Activated CD4-positive, CD25-positive, alpha-beta regulatory T cell (primary cell): ENCODE data around the gene PFKP.

ENCODE experiments used
- DNase-seq, 4 experiments: peaks; one replicate each; lab custom pipeline; 2025; lab: John Stamatoyannopoulos, UW

PFKP gene

GRCh38 chr10:3116508-3117100, 49.3 kb downstream of the PFKP start:
- DNase-seq = no peak

DNA sequence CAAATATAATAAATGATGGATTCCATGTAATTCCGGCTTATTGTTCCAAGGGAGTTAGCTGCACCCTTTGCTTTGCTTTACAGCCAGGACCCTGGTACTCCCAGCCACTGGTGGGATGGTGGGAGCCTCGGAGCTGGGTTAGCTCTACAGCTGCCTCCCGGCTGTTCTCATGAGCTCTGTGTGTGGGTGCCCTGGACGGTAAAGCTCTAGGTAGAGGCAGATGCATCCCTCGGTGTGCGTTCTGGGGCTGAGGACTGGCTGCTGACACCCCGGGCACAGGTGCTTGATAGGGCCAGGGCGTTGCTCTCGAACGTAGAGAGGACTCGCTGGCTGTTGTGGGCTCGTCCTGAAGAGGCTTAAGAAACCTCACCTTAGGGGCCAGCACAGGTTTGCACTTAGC, 50.1 kb downstream of the PFKP start:
- DNase-seq = no peak

DNA sequence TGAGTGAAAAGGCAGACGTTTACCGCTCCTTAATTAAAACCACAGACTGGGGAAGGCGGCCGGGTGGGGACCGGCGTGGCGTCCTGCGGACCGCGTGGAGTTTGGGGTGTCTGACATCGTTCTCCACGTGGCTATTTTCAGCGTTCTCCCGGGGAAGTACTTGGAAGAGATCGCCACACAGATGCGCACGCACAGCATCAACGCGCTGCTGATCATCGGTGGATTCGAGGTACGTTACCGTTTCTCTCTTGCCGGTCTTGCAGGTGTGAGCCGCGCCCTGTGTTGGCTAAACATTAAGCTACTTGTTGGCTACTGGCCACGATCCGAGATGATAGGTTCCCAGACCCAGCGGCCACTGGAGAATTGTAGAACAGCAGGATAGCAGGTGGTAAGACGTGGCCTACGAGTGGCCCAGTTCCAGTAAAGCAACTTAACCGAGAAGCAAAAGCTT, 51.3 kb downstream of the PFKP start:
- DNase-seq = no peak

DNA sequence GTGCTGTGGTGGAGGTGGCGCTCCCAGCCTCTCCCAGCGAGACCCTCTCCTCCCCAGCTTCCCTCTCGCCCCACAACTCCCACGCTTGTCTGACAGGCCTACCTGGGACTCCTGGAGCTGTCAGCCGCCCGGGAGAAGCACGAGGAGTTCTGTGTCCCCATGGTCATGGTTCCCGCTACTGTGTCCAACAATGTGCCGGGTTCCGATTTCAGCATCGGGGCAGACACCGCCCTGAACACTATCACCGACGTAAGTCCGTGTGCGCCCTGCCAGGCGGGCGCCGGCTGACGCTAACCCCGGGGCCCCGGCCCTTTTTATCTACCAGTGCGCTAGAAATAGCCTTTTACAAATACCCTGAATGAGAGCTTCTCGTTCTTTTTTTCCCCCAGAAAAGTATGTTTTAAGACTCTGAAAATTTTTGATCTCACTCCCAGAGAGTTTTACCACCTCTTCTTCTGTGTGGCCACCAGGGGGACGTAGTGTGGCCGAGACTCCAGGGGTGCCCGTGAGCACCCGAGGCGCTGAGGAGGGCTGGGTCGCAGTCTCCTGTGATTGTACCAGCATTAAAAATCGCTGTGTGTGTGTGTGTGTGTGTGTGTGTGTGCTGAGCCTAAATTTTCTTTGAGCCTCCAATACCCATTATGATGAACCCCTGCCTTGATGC, 52.6 kb downstream of the PFKP start:
- DNase-seq = no peak

DNA sequence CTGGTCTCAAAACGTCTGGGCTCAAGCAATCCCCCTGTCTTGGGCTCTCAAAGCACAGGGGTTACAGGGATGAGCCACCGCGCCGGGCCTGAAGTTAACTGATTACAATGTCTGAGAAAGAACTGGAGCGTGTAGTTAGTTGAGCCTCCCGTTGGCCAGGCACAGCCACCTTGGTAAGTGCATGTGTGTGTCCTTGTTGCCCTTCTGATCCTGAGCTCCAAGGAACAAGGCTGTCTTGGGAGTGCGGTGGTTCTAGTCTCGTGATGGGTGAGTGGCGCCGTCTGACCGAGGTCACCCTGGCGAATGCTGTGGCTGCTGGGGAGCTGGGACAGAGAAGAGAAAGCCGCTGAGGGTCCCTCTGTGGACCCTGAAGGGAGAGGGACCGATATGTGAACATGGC, 54.7 kb downstream of the PFKP start:
- no peak for DNase-seq

- DNase-seq = no peak
These were observed 55.3 kb downstream of the PFKP start for GRCh38 chr10:3122486-3123205.

GRCh38 chr10:3123571-3124411, 56.4 kb downstream of the PFKP start:
- DNase-seq = no peak

DNA sequence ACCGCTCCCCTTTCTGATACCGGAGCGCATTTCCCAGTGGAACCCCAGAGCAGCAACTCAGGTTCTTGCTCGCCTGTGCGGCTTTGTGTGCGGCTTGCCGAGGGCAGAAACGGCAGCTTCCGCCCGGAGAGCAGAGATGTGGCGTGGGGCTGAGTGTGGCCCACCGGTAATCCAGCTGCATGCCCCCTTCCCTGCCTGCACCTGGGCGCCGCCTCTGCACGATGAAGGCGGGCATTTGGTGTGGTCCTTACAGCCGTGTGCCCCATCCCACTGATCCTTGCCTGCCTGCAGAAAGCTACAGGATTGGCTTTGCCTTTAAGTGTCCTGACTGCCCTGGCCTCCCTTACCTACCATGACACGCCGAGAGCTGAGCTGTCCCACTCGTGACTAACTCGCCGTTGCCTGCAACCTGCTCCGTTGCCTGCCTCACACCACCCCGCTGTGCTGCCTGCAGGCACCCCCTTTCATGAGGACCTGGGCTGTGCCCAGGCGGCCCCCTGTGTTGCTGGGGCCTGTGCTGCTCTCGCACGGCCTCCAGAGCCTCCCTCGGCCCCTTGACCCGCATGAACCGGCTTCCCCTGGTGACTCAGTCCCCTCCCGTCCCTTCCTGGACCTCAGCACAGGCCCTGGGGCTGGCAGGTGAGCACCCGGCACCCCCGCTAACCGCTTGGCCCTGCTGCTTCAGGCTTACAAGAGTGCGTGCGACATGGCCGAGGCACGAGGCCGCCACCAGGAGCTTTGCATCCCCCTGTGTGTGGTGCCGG, 57.2 kb downstream of the PFKP start:
- no peak for DNase-seq

DNA sequence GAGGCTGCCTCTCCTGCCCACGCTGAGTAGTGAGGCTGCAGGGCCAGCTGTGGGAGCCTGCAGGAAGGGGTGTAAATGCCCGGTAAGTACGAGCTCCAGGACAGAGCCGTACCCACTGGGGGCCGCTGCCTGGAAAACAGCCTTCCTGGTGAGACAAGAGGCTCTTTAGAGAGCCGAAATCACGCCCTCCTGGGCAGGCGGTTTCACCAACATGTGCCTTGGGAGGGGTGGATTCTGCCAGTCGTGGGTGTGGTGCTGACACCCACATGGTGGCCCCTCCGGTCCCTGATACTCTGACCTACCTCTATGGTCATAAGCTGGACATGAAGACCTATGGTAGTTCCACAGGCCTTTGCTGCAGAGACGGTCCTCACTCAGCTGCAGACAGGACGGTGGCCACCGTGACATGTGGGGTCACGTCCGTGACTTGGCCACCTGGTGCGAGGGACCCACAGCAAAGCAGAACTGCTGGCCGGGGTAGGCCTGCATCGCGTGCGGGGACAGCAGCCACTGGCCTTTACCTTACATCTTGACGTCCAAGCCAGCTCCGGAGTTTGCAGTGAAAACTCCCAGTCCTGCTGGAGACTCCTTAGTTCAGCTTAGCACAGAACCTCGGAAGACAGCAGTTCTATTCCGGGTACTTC, 58.3 kb downstream of the PFKP start:
- DNase-seq = no peak

DNA sequence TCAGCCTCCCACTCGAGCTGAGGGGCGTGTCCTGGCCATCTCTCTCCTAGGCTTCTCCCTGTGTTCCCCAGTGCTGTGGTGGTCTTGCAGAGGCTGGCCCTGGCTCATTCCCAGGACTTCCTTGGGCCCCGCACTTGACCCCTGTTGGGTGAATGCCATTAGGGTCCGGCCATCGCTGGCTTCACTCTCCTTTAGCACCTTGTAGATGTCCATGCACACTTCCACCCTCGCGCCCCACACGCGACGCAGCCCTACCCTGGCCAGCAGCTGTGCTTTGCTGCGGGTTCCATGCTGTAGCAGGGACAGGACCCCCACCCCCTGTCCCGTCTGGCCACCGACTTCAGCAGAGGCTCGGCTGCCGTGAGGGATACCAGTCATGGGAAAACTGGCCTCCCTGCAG, 58.9 kb downstream of the PFKP start:
- DNase-seq = no peak

GRCh38 chr10:3126741-3127346, 59.5 kb downstream of the PFKP start:
- no peak for DNase-seq

DNA sequence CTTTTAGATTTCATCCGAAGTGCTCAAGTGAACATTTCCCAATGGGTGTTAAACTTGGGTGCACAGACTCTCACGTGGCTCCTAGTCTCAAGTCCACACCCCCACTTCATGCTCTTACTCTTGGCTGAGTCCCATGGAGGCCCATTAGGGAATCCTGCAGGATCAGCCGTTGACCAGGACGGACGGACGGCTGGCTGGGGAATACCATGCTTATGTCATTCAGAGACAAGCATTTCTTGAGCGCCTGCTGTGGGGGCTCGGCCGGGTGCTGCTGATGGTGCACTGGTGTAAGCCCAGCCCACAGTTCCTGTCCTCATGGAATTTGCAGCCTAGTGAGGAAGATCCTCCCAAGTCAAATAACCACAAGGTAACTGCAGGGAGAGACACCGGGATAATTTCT, 60.6 kb downstream of the PFKP start:
- DNase-seq = no peak

DNA sequence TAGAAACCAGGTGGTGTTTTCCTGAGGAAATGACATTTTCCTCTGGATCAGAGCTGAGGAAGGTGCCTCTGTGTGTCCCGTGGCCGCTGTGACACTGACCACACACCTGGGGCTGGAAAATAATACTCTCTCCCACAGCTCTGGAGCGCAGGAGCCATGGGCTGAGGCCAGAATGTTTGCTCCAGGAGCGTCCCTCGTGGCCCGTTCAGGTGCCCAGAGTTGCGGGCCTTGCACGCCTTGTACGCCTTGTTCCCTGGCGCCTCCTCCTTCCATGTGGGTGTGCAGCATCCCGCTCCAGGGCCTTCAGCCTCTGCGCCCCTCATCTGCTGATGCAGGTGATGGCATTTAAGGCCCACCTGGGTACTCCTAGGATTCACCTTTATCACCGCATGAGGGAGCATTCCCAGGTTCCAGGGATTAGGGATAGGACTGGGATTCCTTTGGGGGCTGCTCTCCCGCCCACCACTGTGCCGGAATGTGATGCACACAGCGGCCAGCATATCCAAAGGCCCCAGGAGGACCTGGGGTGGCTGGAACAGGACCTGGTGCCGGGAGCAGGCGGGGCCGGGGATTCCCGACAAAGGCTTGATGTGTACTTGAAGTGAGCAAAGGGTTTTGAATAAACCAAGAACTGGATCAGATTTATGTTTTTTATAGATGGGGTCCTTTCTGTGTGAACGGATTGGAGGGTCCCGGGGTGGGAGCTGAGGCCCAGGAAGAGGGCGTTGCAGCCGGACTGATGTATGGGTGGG, 61.2 kb downstream of the PFKP start:
- no peak for DNase-seq

DNA sequence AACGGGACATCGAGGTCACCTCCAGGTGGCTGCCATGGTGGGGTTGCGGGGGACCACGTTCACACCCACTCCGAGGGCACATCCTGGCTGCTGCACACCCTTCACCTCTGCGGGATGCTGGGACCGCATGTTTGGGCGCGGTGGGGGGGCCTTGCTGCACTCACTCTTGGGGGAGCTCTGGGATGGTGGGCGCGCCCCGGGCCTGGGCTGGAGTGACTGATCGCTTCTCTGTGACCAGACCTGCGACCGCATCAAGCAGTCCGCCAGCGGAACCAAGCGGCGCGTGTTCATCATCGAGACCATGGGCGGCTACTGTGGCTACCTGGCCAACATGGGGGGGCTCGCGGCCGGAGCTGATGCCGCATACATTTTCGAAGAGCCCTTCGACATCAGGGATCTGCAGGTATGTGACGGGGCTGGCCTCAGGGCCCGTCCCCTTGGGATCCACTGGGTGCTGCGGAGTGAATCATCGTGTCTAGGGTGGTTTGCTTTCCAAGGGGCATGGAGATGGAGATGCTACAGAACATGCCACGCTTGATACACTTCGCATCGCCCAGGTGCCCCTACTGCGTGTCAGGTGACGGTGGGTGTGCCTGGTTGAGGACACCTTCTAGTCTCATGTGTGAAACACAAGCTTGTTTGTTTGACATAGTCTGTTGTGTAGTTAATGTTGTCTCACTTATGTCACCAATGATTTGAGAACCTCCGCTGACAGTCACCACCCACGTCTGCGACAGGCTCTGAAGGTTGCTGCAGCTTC, 62.4 kb downstream of the PFKP start:
- no peak for DNase-seq

GRCh38 chr10:3131098-3131497, 63.8 kb downstream of the PFKP start:
- no peak for DNase-seq

DNA sequence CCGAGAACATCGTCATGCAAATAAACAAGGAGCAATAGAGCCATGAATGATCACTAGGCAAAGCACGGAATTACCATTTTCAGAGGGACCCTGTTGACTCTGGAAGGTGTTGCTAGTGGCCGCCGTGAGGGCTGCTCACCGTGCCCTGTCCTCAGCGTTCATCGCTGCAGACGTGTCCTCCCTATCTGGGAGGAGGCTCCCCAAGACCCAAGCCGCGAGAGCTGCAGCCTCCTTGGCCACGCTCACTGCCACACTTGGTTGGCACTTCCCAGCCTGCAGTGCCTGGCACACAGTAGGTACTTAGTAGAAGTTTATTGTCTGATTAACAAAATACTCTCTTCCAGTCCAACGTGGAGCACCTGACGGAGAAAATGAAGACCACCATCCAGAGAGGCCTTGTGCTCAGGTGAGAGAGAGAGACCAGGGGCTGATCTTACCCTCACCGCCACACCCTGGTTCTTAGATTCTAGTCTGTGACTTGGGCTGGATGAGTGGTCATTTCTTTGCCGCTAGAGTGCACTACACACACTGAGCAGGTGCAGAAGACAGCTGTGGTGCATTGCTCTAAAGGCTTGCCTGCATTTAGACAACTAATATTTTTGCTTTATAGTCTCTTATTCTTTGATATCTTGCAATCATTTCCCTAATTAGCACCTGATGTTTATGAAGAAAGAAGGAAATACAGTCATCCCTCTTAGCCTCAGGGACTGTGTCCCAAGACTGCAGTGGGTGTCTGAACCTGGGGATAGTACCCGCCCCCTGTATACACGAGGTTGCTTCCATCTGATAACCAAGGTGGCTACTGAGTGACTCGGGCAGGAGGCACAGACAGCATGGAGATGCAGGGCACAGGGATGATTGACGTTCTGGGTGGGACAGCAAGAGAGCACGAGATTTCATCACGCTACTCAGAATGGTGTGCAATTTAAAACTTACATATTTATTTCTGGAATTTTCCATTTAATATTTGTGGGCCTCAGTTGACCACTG, 65.0 kb downstream of the PFKP start:
- no peak for DNase-seq

GRCh38 chr10:3133948-3134347, 66.6 kb downstream of the PFKP start:
- no peak for DNase-seq

- DNase-seq = no peak
These were observed 67.7 kb downstream of the PFKP start for GRCh38 chr10:3135006-3135405.
